GM10847 (cell line): Measurements from ENCODE around the gene ABCC1.

Experiments
- POLR2A ChIP-seq: IDR thresholded peaks from 2 replicates; pipeline ENCODE4 v1.6.1; 2011; ENCODE audit not compliant: insufficient read length; ENCODE audit errors: extremely low read depth

Gene ABCC1

DNA sequence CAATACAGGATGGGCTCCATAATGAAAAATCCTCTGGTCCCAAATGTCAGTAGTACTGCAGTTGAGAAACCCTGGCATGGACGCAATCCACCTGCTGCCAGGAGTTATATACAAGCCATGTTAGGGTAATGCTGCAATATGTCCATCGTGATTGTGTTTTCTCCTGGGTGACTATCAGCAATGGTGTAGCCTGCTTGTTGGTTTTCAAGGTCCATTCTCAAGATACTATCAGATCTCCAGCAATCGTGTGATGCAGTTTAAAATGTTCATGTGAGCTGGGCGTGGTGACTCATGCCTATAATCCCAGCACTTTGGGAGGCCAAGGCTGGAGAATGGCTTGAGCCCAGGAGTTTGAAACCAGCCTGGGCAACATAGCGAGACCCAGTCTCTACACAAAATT lies 24.0 kb downstream of the ABCC1 start:
- TF ChIP-seq POLR2A: no peak

DNA sequence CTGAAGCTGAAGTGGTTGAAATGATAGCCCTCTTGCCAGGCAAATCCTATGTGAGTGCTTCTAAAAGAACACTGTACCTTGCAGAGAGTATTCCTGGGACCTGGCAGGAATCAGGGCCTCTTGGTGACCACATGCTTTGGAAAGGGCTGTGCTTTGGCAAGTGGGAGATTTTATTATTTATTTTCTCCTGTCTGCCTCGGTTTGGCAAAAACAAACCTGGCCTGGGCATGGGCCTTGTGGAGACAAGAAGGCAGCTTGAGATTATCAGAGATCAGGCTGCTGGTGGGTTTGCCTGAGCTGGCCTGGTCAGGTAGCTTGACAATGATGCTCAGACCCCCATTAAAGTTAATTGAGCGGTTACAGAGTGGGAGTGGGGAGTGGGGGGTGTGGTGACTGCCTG lies 24.6 kb downstream of the ABCC1 start:
- TF ChIP-seq POLR2A: no peak

DNA sequence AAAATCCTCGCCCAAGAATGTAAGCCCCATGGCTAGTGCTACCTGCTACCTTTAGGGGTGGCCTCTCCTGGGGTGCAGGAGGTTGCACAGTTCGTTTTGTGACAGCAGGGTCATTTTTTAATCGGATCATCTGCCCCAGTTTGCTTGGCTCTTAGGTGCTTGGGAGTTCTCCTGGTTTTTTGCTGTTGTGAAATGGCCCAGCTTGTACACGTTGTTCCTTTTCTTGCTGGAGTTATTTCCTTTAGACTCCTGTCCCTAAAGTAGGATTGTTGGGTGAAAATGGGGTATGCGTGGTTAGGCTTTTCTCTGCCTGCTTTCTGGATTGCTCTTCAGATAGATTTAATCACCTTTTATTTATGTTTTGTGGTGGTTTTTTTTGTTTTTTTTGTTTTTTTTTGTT lies 25.8 kb downstream of the ABCC1 start:
- TF ChIP-seq POLR2A: no peak

DNA sequence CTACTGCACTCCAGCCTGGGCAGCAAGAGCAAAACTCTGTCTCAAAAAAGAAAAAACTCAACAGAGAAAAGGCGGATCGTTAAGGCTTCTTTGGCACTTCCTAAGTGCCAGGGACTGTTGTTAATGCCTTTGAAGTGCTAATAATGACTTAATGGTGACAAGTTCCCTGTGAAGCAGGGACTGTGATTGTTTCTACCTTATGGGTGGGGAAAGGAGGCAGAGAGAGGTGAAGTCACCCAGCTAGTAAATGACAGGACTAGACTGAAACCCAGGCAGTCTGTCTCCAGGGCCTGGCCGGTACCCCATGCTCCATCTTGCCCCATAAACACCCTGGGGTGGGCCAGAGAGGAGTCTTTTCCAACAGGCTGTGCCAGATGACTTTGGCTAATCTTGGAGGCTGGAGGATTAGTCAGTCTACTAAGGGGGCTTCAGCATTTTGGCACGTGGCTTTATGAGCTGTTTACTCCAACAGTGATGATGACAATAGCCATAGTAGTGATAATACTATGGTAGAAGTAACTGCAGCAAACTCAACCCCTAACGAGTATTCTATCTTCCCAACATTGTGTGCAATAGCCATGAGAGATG lies 26.9 kb downstream of the ABCC1 start:
- TF ChIP-seq POLR2A: no peak

DNA sequence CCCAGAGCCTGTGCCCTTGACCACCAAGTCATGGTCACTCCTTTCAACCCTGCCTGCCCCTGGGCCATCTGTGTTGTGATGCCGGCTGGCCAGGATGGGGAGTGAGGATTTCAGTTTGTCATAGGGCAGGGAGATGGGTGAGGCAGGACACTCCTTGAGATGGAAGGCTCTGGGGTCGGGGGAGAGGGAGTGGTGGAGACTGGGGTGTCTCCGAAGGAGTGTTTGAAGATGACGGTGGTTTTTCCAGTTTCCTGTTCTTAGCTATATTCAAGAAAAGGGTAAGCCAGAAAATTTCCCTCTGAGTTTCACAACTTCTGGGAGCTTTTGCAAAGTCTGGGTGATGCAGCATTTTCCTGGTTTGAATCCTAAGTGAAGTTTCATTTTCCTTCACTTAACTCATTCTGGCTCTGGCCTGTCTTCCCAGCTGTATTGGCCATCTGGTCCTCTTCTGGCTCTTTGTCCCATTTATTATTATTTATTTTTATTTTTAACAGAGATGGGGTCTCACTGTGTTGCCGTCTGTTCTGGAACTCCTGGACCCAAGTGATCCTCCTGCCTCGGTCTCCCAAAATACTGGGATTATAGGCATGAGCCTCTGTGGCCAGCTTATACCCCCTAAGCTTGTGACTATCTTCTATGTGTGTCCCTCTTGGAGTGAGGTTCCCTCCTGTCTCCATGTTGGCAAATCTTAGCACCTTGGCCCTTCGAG lies 27.7 kb downstream of the ABCC1 start:
- no peak for TF ChIP-seq POLR2A

DNA sequence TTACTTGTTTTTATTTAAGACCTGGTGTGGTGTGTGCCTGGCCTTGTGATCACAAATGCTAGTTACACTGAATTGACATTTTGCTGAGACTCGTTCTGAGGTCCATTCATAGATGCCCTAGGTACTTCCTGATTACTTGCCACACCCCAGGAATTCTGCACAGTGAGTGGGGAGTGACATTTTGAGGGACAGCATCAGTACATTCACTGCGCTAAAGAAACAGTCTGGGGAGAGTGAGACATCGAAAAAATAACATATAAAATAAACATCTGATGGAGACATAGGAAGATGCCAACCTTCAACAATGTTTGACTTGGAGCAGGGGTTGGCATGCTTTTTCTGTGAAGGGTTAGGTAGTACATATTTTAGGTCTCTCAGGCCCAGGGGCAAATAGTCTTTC lies 30.4 kb downstream of the ABCC1 start:
- TF ChIP-seq POLR2A: no peak

DNA sequence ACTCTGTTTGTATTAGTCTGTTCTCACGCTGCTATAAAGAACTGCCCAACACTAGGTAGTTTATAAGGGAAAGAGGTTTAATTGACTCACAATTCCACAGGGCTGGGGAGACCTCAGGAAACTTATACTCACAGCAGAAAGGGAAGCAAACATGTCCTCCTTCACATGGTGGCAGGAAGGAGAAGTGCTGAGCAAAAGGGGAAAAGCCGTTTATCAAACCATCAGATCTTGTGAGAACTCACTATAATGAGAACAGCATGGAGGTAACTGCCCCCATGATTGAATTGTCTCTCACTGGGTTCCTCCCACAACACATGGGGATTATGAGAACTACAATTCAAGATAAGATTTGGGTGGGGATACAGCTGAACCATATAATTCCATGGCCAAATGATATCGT lies 30.9 kb downstream of the ABCC1 start:
- no peak for TF ChIP-seq POLR2A

DNA sequence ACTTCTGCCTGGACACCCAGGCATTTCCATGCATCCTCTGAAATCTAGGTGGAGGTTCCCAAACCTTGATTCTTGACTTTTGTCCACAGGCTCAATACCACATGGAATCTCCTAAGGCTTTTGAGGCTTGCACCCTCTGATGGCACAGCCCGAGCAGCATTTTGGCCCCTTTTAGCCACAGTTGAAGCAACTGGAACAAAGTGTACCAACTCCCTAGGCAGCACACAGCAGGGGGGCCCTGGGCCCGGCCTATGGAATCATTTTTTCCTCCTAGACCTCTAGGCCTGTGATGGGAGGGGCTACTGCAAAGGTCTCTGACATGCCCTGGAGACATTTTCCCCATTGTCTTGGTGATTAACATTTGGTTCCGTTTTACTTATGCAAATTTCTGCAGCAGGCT lies 32.0 kb downstream of the ABCC1 start:
- TF ChIP-seq POLR2A: no peak

DNA sequence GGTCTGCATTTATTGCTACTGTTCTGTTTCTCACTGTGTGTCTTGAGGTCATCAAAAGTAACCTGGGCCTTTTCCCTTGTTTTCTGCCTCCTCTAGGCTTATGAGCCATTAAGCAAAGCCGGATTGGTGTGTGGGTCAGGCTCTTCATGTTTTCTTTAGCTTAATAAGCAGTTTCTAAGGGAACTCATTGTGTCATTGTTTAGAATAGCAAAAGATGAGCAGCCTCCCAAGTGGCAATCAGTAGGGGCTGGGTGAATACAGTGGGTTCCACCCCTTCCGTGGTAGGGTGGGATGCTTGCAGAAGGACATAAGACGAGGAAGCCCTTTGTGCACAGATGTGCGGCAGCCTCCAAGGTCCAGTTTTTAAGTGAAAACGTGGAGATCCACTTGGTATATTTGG lies 34.5 kb downstream of the ABCC1 start:
- no peak for TF ChIP-seq POLR2A

DNA sequence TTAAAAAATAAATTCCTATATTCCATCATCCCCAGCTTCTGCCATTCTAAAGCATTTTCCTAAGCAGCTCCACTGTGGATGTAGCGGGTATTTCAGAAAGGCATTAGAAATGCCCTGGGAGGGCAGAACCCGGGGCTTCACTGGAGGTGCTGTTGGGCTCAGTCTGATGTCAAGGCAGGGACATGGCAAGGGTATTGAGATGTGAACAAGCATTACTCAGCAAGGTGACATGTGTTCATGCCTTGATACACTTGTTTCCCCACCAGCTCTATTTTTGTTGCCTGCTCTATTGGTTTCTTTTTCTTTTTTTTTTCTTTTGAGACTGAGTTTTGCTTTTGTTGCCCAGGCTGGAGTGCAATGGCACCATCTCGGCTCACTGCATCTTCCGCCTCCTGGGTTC lies 35.7 kb downstream of the ABCC1 start:
- no peak for TF ChIP-seq POLR2A

DNA sequence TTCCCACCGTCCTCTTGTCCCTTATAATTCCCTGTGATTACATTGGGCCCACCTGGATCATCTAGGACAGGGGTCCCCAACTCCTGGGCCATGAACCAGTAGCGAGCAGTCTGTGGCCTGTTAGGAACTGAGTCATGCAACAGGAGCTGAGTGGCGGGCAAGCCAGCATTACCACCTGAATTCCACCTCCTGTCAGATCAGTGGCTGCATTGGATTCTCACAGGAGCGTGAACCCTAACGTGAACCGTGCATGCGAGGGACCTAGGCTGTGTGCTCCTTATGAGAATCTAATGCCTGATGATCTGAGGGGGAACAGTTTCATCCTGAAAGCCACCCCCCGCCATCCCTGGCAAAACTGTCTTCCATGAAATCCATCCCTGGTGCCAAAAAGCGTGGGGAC lies 36.8 kb downstream of the ABCC1 start:
- TF ChIP-seq POLR2A: no peak

DNA sequence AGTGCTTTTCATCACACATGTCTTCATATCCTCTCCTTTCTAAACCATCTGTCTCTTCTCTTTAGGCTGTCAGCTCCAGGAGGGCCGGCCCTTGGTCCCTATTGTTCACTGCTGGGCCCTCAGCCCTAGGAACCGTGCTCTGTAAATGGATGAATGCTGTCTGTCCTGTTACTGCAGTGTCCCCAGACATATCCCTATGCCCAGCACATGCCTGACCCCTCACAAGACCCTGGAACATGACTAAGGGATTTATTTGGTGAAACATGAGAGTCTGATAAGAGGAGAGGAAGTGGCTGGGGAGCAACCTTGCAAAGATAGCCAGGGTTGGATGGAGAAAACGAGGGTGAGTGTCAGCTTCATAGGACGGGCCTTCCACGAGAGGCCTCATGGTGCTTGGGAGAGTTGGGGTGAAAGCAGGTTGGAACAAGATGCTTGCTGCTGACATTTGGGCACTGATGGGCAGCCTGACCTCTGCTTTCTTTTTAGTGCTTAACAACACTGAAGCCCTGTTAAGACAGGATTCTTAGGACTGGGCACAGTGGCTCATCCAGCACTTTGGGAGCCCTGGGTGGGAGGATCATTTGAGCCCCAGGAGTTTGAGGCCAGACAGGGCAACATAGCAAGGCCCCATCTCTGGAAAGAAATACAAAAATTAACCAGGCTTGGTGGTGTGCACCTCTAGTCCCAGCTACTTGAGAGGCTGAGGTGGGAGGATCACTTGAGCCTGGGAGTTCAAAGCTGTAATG lies 39.0 kb downstream of the ABCC1 start:
- no peak for TF ChIP-seq POLR2A

DNA sequence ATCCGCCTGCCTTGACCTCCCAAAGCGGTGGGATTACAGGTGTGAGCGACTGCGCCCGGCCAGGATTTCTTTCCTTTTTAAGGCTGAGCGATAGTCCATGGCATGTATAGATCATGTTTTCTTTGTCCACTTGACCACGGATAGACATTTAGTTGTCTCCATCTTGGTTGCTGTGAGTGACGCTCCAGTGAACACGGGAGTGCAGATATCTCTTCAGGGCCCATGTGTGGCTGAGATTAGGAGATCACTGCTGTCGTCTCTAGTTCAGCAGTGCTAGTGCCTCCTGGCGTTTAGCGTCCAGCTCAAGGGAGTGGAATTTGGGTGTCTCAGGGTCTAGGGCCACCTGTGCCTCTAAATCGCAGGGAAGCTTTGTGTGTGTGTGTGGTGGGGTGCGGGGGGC lies 41.5 kb downstream of the ABCC1 start:
- no peak for TF ChIP-seq POLR2A

DNA sequence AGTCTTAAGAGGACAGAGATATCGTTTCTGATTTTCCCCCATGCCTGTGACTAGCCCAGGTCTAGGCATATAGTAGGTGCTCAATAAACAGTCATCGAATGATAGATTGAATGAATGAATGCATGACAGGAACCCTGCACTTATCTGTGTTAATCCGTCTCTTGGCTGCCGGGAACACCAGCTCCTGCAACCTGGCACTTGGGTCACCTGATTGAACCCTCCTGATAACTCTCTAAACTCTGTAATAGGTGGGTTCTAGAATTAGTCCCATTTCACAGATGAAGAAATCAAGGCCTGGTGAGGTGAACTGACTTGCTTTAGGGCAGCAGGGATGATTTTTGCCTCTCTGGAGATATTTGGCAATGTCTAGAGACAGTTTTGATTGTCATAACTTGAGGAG lies 43.7 kb downstream of the ABCC1 start:
- no peak for TF ChIP-seq POLR2A

DNA sequence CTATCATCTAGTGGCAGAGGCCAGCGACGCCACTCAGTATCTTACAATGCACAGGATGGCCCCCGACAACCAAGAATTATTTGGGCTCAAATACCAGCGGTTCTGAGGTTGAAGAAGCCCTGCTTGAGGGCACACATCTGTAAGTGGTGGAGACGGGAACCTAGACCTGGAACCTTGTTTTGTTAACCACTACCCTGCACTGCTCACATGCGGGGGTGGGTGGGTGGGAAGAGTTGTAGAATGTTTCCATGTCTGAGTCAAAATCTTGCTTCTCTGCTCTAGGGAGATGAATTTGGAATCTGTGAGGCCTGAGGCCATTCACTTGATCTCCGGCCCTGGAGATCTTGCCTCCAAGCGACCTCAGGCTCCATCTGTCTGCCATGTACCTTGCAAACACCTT lies 44.1 kb downstream of the ABCC1 start:
- no peak for TF ChIP-seq POLR2A

DNA sequence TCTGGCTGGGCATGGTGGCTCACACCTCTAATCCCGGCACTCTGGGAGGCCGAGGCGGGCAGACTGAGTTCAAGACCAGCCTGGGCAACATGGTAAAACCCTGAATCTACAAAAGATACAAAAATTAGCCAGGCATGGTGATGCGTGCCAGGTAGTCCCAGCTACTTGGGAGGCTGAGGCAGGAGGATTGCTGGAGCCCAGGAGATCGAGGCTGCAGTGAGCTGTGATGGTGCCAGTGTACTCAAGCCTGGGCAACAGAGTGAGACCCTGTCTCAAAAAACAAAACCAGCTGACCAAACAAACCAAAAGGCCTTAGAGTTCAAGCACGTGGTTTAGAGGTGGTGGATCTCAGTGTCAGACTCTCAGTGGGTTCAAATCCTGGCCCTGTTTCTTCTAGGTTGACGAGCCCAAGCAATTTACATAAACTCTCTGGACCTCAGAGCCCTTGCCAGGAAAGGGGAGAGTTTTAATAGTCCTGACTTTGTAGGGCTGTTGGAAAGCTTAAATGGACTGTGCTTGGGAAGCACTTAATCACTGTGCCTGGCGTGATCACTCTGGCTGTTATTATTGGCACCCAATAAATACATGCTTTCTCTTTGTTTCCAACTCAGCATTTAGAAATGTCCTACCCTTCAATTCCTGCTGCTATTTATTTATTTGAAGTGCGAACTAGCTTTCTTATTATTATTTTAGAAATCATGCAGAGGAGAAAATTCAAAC lies 44.7 kb downstream of the ABCC1 start:
- TF ChIP-seq POLR2A: no peak
